GM12878 (cell line): ENCODE data around the gene TIMM21. TPM values are rescaled to one million over a fixed set of nuclear protein-coding genes. Genes with fewer than 3 reads are reported as not detected.

Experiments
- CHD4 ChIP-seq: fragments of 200-600 bp; sonication (generic); IDR thresholded peaks from 2 replicates; pipeline ENCODE4 v1.6.1; 2016; ENCODE audit warnings: mild to moderate bottlenecking
- EP300 ChIP-seq, 2 experiments: fragments of 150-350 bp in 1 of 2; IDR thresholded peaks; 2 replicates each; pipeline ENCODE4 v1.6.1; 2011 to 2012; ENCODE audit warnings: low read depth in 2 of 2, low read length in 2 of 2, borderline replicate concordance in 1 of 2, improper control_type of control experiment in 1 of 2, inconsistent platforms in 1 of 2; ENCODE audit not compliant: control insufficient read depth in 1 of 2
- IKZF1 ChIP-seq: fragments of 450-650 bp; conservative IDR thresholded peaks from 2 replicates; pipeline ENCODE4 v1.6.1; 2017; ENCODE audit warnings: antibody characterized with exemption, mild to moderate bottlenecking
- KLF5 ChIP-seq: fragments of 450-650 bp; IDR thresholded peaks from 2 replicates; pipeline ENCODE4 v1.6.1; 2014; ENCODE audit warnings: mild to moderate bottlenecking; ENCODE audit not compliant: partially characterized antibody
- NFIC ChIP-seq: IDR thresholded peaks from 2 replicates; pipeline ENCODE4 v1.6.1; 2012; ENCODE audit warnings: low read depth, mild to moderate bottlenecking, inconsistent platforms, low read length, moderate library complexity
- NFYA ChIP-seq: IDR thresholded peaks from 2 replicates; pipeline ENCODE4 v1.6.1; 2011; ENCODE audit warnings: low read depth, mild to moderate bottlenecking, low read length, improper control_type of control experiment, borderline replicate concordance
- PAX8 ChIP-seq: fragments of 450-650 bp; IDR thresholded peaks from 2 replicates; pipeline ENCODE4 v1.6.1; 2017; ENCODE audit warnings: mild to moderate bottlenecking, moderate library complexity
- PML ChIP-seq: IDR thresholded peaks from 2 replicates; pipeline ENCODE4 v1.6.1; 2012; ENCODE audit warnings: low read length, inconsistent platforms
- POLR2AphosphoS5 ChIP-seq: IDR thresholded peaks from 2 replicates; pipeline ENCODE4 v1.6.1; 2011; ENCODE audit warnings: mild to moderate bottlenecking, low read length, inconsistent platforms
- RFX5 ChIP-seq: IDR thresholded peaks from 2 replicates; pipeline ENCODE4 v1.6.1; 2011; ENCODE audit warnings: low read depth, low read length, improper control_type of control experiment
- SP1 ChIP-seq: IDR thresholded peaks from one replicate; pipeline ENCODE4 v1.6.1; 2011; ENCODE audit warnings: low read depth, low read length
- SREBF1 ChIP-seq: IDR thresholded peaks from 2 replicates; pipeline ENCODE4 v1.6.1; 2012; ENCODE audit warnings: mild to moderate bottlenecking, low read length
- STAT3 ChIP-seq: IDR thresholded peaks from 2 replicates; pipeline ENCODE4 v1.6.1; 2011; ENCODE audit warnings: low read depth, low read length, improper control_type of control experiment
- SUZ12 ChIP-seq: fragments of 200-600 bp; sonication (generic); IDR thresholded peaks from one replicate; pipeline ENCODE4 v1.6.1; 2018; ENCODE audit warnings: antibody characterized with exemption, mild to moderate bottlenecking; ENCODE audit not compliant: unreplicated experiment
- TAF1 ChIP-seq: IDR thresholded peaks from 2 replicates; pipeline ENCODE4 v1.6.1; 2011; ENCODE audit warnings: mild to moderate bottlenecking, low read depth, low read length, borderline replicate concordance
- TBL1XR1 ChIP-seq: IDR thresholded peaks from 2 replicates; pipeline ENCODE4 v1.6.1; 2012; ENCODE audit warnings: low read depth, low read length, improper control_type of control experiment
- ZNF207 ChIP-seq: fragments of 450-650 bp; IDR thresholded peaks from 2 replicates; pipeline ENCODE4 v1.6.1; 2014; ENCODE audit warnings: antibody characterized with exemption, mild to moderate bottlenecking, borderline replicate concordance
- polyA plus RNA-seq, 11 experiments: library from polyadenylated mRNA; depleted of rRNA in 4 of 11; unstranded in 6 of 11; stranded (reverse) in 5 of 11; fragments of >200 nt; fragmentation: Nextera tagmentation in 4 of 11; fragmentation: Illumina TruSeq in 1 of 11; extraction: Ambion mirVana in 4 of 11; extraction: Trizol in 1 of 11; gene quantifications; 1 replicate in 1 of 11; 2 replicates in 10 of 11; pipeline versions ENCODE4 v1.2.1 to v1.2.3, GENCODE V29; 2011 to 2016; ENCODE audit warnings: inconsistent platforms in 2 of 11, missing spikeins in 2 of 11, low read depth in 1 of 11
- total RNA-seq, 4 experiments: library from RNA; depleted of rRNA in 3 of 4; stranded (reverse); fragments of >200 nt in 3 of 4; fragmentation: Illumina TruSeq in 1 of 4; extraction: Trizol in 1 of 4; gene quantifications; 2 replicates each; pipeline versions ENCODE4 v1.2.1 to v1.2.3, GENCODE V29; 2013 to 2021
- TF ChIP-seq, protein P1 (sequence below): fragments of 450-650 bp; formaldehyde crosslinking; IDR thresholded peaks from 2 replicates; pipeline ENCODE4 v1.4.0; 2020; ENCODE audit warnings: mild to moderate bottlenecking, moderate library complexity
- TF ChIP-seq, protein P2 (sequence below): fragments of 450-650 bp; IDR thresholded peaks from 2 replicates; pipeline ENCODE4 v1.6.1; 2017; ENCODE audit warnings: antibody characterized with exemption, mild to moderate bottlenecking, moderate library complexity
- TF ChIP-seq, protein P3 (sequence below): IDR thresholded peaks from 2 replicates; pipeline ENCODE4 v1.6.1; 2011; ENCODE audit warnings: borderline replicate concordance, low read depth, mild to moderate bottlenecking, moderate library complexity, mixed read lengths, low read length; ENCODE audit not compliant: insufficient read depth; ENCODE audit errors: extremely low read length
- TF ChIP-seq, protein P4 (sequence below): IDR thresholded peaks from 2 replicates; pipeline ENCODE4 v1.6.1; 2012; ENCODE audit warnings: low read depth, low read length, improper control_type of control experiment

TIMM21 gene
- total and polyA plus RNA-seq, 10 of the 15 experiments (the other 5 are each of a cell fraction or from before 2014, with no cell fraction given): 39.5 to 203 (median 83.4) TPM

DNA sequence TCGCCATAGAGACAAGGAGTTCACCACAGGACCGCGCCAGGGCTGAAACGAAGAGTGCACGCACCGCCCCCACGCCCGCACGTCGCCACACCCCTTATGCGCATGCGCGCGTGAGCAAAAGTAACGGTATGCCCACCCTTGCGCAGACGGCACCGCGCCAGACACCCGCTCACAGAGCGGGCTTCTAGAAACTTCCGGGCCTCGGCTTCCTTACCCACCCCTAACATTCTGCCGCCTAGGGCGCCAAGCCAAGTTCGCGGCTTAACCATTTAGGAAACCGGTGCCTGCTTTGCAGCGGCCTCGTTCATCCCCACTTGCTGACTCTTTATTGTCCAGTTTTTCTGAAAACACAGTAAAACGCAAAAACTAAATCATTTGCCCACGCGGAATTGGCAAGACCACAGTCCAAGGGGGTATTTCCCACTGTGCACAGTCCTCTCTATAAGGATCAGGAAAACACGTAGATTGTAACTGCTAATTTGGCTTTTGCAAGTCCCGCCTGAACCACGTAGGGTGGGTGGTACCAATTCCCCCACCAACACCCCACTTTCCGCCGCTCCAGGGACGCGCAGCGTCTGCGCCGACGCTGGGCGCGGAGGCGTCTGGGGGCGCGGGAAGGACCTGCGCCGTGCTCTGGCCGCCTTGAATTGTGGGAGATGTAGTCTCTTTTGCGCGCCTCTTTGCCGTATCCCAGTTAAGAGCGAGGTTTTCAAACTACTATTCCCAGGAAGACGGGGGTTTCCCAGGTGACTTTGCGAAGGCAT lies at the start of gene TIMM21, which contains the start of gene FBXO15 (continued):
- TF ChIP-seq PML: peak; percentile 73
- TF ChIP-seq KLF5: peak; percentile 54
- no peak for TF ChIP-seq RFX5
- TF ChIP-seq, protein P1, sequence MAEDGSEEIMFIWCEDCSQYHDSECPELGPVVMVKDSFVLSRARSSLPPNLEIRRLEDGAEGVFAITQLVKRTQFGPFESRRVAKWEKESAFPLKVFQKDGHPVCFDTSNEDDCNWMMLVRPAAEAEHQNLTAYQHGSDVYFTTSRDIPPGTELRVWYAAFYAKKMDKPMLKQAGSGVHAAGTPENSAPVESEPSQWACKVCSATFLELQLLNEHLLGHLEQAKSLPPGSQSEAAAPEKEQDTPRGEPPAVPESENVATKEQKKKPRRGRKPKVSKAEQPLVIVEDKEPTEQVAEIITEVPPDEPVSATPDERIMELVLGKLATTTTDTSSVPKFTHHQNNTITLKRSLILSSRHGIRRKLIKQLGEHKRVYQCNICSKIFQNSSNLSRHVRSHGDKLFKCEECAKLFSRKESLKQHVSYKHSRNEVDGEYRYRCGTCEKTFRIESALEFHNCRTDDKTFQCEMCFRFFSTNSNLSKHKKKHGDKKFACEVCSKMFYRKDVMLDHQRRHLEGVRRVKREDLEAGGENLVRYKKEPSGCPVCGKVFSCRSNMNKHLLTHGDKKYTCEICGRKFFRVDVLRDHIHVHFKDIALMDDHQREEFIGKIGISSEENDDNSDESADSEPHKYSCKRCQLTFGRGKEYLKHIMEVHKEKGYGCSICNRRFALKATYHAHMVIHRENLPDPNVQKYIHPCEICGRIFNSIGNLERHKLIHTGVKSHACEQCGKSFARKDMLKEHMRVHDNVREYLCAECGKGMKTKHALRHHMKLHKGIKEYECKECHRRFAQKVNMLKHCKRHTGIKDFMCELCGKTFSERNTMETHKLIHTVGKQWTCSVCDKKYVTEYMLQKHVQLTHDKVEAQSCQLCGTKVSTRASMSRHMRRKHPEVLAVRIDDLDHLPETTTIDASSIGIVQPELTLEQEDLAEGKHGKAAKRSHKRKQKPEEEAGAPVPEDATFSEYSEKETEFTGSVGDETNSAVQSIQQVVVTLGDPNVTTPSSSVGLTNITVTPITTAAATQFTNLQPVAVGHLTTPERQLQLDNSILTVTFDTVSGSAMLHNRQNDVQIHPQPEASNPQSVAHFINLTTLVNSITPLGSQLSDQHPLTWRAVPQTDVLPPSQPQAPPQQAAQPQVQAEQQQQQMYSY: no peak
- peak; percentile 83 for TF ChIP-seq POLR2AphosphoS5
- no peak for TF ChIP-seq CHD4
- no peak for TF ChIP-seq NFYA
- no peak for TF ChIP-seq SUZ12
- no peak for TF ChIP-seq EP300 (IDR thresholded peaks at IDR 0.05; ENCODE audit: borderline replicate concordance in 1 of 2, control insufficient read depth in 1 of 2, low read depth in 2 of 2, low read length in 2 of 2)
- TF ChIP-seq IKZF1: peak; percentile 99
- TF ChIP-seq, protein P2, sequence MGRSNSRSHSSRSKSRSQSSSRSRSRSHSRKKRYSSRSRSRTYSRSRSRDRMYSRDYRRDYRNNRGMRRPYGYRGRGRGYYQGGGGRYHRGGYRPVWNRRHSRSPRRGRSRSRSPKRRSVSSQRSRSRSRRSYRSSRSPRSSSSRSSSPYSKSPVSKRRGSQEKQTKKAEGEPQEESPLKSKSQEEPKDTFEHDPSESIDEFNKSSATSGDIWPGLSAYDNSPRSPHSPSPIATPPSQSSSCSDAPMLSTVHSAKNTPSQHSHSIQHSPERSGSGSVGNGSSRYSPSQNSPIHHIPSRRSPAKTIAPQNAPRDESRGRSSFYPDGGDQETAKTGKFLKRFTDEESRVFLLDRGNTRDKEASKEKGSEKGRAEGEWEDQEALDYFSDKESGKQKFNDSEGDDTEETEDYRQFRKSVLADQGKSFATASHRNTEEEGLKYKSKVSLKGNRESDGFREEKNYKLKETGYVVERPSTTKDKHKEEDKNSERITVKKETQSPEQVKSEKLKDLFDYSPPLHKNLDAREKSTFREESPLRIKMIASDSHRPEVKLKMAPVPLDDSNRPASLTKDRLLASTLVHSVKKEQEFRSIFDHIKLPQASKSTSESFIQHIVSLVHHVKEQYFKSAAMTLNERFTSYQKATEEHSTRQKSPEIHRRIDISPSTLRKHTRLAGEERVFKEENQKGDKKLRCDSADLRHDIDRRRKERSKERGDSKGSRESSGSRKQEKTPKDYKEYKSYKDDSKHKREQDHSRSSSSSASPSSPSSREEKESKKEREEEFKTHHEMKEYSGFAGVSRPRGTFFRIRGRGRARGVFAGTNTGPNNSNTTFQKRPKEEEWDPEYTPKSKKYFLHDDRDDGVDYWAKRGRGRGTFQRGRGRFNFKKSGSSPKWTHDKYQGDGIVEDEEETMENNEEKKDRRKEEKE: no peak
- TF ChIP-seq ZNF207: 0 out of 2 replicates have a peak, but pooled peaks have one; percentile 35
- no peak for TF ChIP-seq PAX8
- TF ChIP-seq, protein P3, sequence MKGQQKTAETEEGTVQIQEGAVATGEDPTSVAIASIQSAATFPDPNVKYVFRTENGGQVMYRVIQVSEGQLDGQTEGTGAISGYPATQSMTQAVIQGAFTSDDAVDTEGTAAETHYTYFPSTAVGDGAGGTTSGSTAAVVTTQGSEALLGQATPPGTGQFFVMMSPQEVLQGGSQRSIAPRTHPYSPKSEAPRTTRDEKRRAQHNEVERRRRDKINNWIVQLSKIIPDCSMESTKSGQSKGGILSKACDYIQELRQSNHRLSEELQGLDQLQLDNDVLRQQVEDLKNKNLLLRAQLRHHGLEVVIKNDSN: no peak
- TF ChIP-seq, protein P4, sequence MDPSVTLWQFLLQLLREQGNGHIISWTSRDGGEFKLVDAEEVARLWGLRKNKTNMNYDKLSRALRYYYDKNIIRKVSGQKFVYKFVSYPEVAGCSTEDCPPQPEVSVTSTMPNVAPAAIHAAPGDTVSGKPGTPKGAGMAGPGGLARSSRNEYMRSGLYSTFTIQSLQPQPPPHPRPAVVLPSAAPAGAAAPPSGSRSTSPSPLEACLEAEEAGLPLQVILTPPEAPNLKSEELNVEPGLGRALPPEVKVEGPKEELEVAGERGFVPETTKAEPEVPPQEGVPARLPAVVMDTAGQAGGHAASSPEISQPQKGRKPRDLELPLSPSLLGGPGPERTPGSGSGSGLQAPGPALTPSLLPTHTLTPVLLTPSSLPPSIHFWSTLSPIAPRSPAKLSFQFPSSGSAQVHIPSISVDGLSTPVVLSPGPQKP: no peak
- no peak for TF ChIP-seq STAT3
- TF ChIP-seq TBL1XR1: no peak
- TF ChIP-seq TAF1: peak; percentile 75; the same call in 1 of the 2 replicates
- TF ChIP-seq SREBF1: peak; percentile 67; the same call in 1 of the 2 replicates
- no peak for TF ChIP-seq NFIC
- no peak for TF ChIP-seq SP1
